HPDE6-E6E7 (cell line): Measurements from ENCODE around the gene ZNF662.

ENCODE experiments used
- DNase-seq: peaks from one replicate; pipeline ENCODE4 v3.0.0; 2011; ENCODE audit warnings: missing footprints; ENCODE audit errors: extremely low spot score

Gene ZNF662

GRCh38 chr3:42887084-42887483, 18.9 kb upstream of the ZNF662 start:
- DNase-seq, result no peak

- DNase-seq, result no peak
Observed at GRCh38 chr3:42891042-42891441, 14.9 kb upstream of the ZNF662 start.

GRCh38 chr3:42892169-42892568, 13.8 kb upstream of the ZNF662 start:
- DNase-seq, result no peak

- DNase-seq, result no peak
Observed at GRCh38 chr3:42892807-42893206, 13.1 kb upstream of the ZNF662 start.

GRCh38 chr3:42894698-42895579, 11.0 kb upstream of the ZNF662 start:
- DNase-seq, result no peak

GRCh38 chr3:42895580-42895868, 10.4 kb upstream of the ZNF662 start:
- DNase-seq, result no peak

- no peak for DNase-seq
Observed at GRCh38 chr3:42898896-42899675, 6.9 kb upstream of the ZNF662 start.

GRCh38 chr3:42900226-42901072, 5.5 kb upstream of the ZNF662 start:
- peak; percentile 2 for DNase-seq

GRCh38 chr3:42901073-42901415, 4.9 kb upstream of the ZNF662 start:
- DNase-seq, result no peak

GRCh38 chr3:42902257-42902656, 3.7 kb upstream of the ZNF662 start:
- DNase-seq, result no peak

- no peak for DNase-seq
Observed at GRCh38 chr3:42904076-42904475, 1.9 kb upstream of the ZNF662 start.

- DNase-seq, result no peak
Observed at GRCh38 chr3:42905740-42906069, 237 bp upstream of the ZNF662 start.

- DNase-seq, result no peak
Observed at GRCh38 chr3:42906848-42907183, 874 bp downstream of the ZNF662 start.

- DNase-seq, result no peak
Observed at GRCh38 chr3:42908675-42909074, 2.7 kb downstream of the ZNF662 start.

GRCh38 chr3:42911551-42911950, 5.6 kb downstream of the ZNF662 start:
- no peak for DNase-seq

GRCh38 chr3:42914771-42915515, 9.0 kb downstream of the ZNF662 start:
- DNase-seq, result no peak

- no peak for DNase-seq
Observed at GRCh38 chr3:42923606-42924005, 17.7 kb downstream of the ZNF662 start.

- no peak for DNase-seq
Observed at GRCh38 chr3:42926310-42926709, 20.4 kb downstream of the ZNF662 start.

- no peak for DNase-seq
Observed at GRCh38 chr3:42934111-42934510, 28.2 kb downstream of the ZNF662 start.

- no peak for DNase-seq
Observed at GRCh38 chr3:42934910-42935309, 29.0 kb downstream of the ZNF662 start.

- DNase-seq, result no peak
Observed at GRCh38 chr3:42935472-42935871, 29.5 kb downstream of the ZNF662 start.
